Endothelial cell of umbilical vein (primary cell): Measurements from ENCODE around the gene TESPA1. TPM values are rescaled to one million over a fixed set of nuclear protein-coding genes. Genes with fewer than 3 reads are reported as not detected.

Source experiments
- BruUV-seq: library from RNA; stranded (reverse); fragments of 400-500 nt; replicated peaks from 2 replicates; lab custom pipeline; 2021; lab: Mats Ljungman, UMichigan
- CTCF ChIA-PET: fragments of 300-600, 350-600 bp; sonication (Branson Sonifier 250); formaldehyde crosslinking; loops from one replicate; lab custom pipeline; 2021; ENCODE audit warnings: antibody characterized with exemption, inconsistent platforms; lab: Charles Lee
- POLR2A ChIA-PET: fragments of 300-600, 350-600 bp; sonication (Branson Sonifier 250); formaldehyde crosslinking; loops from one replicate; lab custom pipeline; 2021; ENCODE audit warnings: antibody characterized with exemption, inconsistent platforms; lab: Charles Lee
- DNase-seq: peaks from one replicate; pipeline ENCODE4 v3.0.0-alpha.2; 2011; ENCODE audit warnings: low read depth, low spot score
- FAIRE-seq: peaks from 2 replicates; lab custom pipeline; 2011; peaks lifted over from hg19 to GRCh38; lab: Jason Lieb, UNC
- H2AFZ ChIP-seq: 2 replicates; pipeline ENCODE4 v1.6.0; 2012; ENCODE audit warnings: low read depth, low read length, control low read depth, inconsistent platforms
- H3K27ac ChIP-seq: 2 replicates; pipeline ENCODE4 v1.5.1; 2011; ENCODE audit warnings: low read depth, mild to moderate bottlenecking, control low read depth, low read length, moderate library complexity; ENCODE audit not compliant: insufficient read depth
- H3K27me3 ChIP-seq, 2 experiments: 2 replicates each; pipeline versions ENCODE4 v1.6.0 to v1.6.1; 2011; ENCODE audit warnings: low read length in 2 of 2, mixed read lengths in 1 of 2; ENCODE audit not compliant: control insufficient read depth in 2 of 2, insufficient read depth in 2 of 2
- H3K36me3 ChIP-seq, 2 experiments: 2 replicates in 1 of 2; 3 replicates in 1 of 2; pipeline ENCODE4 v1.5.1; 2011; ENCODE audit warnings: low read length in 2 of 2, mild to moderate bottlenecking in 1 of 2, moderate library complexity in 1 of 2; ENCODE audit not compliant: control insufficient read depth in 2 of 2, insufficient read depth in 2 of 2; ENCODE audit errors: extremely low read depth in 1 of 2
- H3K4me1 ChIP-seq: 3 replicates; pipeline ENCODE4 v1.5.1; 2011; ENCODE audit warnings: mild to moderate bottlenecking, low read length; ENCODE audit not compliant: control insufficient read depth, insufficient read depth; ENCODE audit errors: extremely low read depth
- H3K4me2 ChIP-seq: 2 replicates; pipeline ENCODE4 v1.6.1; 2011; ENCODE audit warnings: low read length, control low read depth, mixed read lengths; ENCODE audit not compliant: insufficient read depth
- H3K4me3 ChIP-seq, 3 experiments: fragments of 200-600 bp in 1 of 3; sonication (generic), shearing (Covaris generic) in 1 of 3; replicated peaks in 1 of 3; 2 replicates each; pipeline ENCODE4 v1.5.1; 2011 to 2016; ENCODE audit warnings: control low read depth in 3 of 3, low read length in 3 of 3, mild to moderate bottlenecking in 2 of 3, inconsistent platforms in 1 of 3, low read depth in 1 of 3, moderate library complexity in 1 of 3; ENCODE audit not compliant: insufficient read depth in 1 of 3
- H3K79me2 ChIP-seq: 2 replicates; pipeline ENCODE4 v1.6.0; 2012; ENCODE audit warnings: low read length, inconsistent platforms; ENCODE audit not compliant: control insufficient read depth, insufficient read depth
- H3K9ac ChIP-seq: replicated peaks from 2 replicates; pipeline ENCODE3; 2011; ENCODE audit warnings: low read length, control low read depth; ENCODE audit not compliant: insufficient read depth; ENCODE audit errors: extremely low read depth
- H3K9me1 ChIP-seq: replicated peaks from 3 replicates; pipeline ENCODE4 v1.6.0; 2011; ENCODE audit warnings: mild to moderate bottlenecking, low read length; ENCODE audit not compliant: control insufficient read depth, insufficient read depth; ENCODE audit errors: extremely low read depth
- H3K9me3 ChIP-seq: replicated peaks from 2 replicates; pipeline ENCODE4 v1.5.1; 2012; ENCODE audit warnings: low read length, inconsistent platforms; ENCODE audit not compliant: control insufficient read depth, insufficient read depth
- H4K20me1 ChIP-seq: replicated peaks from 2 replicates; pipeline ENCODE3; 2011; ENCODE audit warnings: mild to moderate bottlenecking, low read length; ENCODE audit not compliant: control insufficient read depth, insufficient read depth; ENCODE audit errors: extremely low read depth
- EZH2 ChIP-seq: IDR thresholded peaks from 2 replicates; pipeline ENCODE4 v1.6.1; 2012; ENCODE audit warnings: borderline replicate concordance, low read depth, mild to moderate bottlenecking, moderate library complexity, low read length, inconsistent platforms; ENCODE audit not compliant: severe bottlenecking
- FOS ChIP-seq: IDR thresholded peaks from 2 replicates; pipeline ENCODE4 v1.6.1; 2011; ENCODE audit warnings: mild to moderate bottlenecking, low read length, moderate library complexity, borderline replicate concordance; ENCODE audit not compliant: insufficient read depth
- GATA2 ChIP-seq: IDR thresholded peaks from 2 replicates; pipeline ENCODE4 v1.7.0; 2011; ENCODE audit warnings: low read depth, mild to moderate bottlenecking, moderate library complexity, mixed read lengths, low read length; ENCODE audit not compliant: insufficient read length, insufficient read depth
- JUN ChIP-seq: IDR thresholded peaks from 2 replicates; pipeline ENCODE4 v1.6.1; 2011; ENCODE audit warnings: borderline replicate concordance, low read depth; ENCODE audit not compliant: insufficient read length, insufficient read depth
- MAX ChIP-seq: IDR thresholded peaks from 2 replicates; pipeline ENCODE4 v1.6.1; 2011; ENCODE audit not compliant: insufficient read depth, insufficient read length
- MYC ChIP-seq: IDR thresholded peaks from one replicate; pipeline ENCODE4 v1.6.1; 2011; ENCODE audit warnings: mild to moderate bottlenecking, low read depth, low read length
- POLR2A ChIP-seq: IDR thresholded peaks from 2 replicates; pipeline ENCODE4 v1.6.1; 2012; ENCODE audit warnings: low read depth, mild to moderate bottlenecking, control low read depth, low read length
- POLR2AphosphoS5 ChIP-seq: IDR thresholded peaks from 2 replicates; pipeline ENCODE4 v1.6.1; 2012; ENCODE audit warnings: low read depth, mild to moderate bottlenecking, control low read depth, low read length, moderate library complexity; ENCODE audit not compliant: insufficient read depth
- dilution Hi-C: fragments of 300-500 bp; cut with MboI; formaldehyde crosslinking; loops from one replicate; pipeline ENCODE4 v1.15.0; 2019; ENCODE audit warnings: low sequenced_read_pairs; ENCODE audit not compliant: extremely low pct_ligation_motif_present
- intact Hi-C: fragments of 100-400 bp; cut with micrococcal nuclease; formaldehyde crosslinking; loops from one replicate; pipeline ENCODE4 v1.10.0; 2022
- polyA plus RNA-seq, 4 experiments: library from polyadenylated mRNA; depleted of rRNA in 3 of 4; stranded (reverse) in 3 of 4; unstranded in 1 of 4; fragments of >200 nt; gene quantifications; 2 replicates each; pipeline versions ENCODE4 v1.2.1 to v1.2.3, GENCODE V29; 2011 to 2012; ENCODE audit warnings: missing spikeins in 1 of 4
- total RNA-seq: library from RNA; stranded (reverse); gene quantifications from 2 replicates; pipeline ENCODE4 v1.2.3, GENCODE V29; 2021
- TF ChIP-seq, protein P1 (sequence below), 2 donors: IDR thresholded peaks; 1 replicate in 1 of 2; 2 replicates in 1 of 2; pipeline ENCODE4 v1.5.1; 2011; ENCODE audit warnings: low read length in 2 of 2, mild to moderate bottlenecking in 2 of 2, moderate library complexity in 2 of 2, control low read depth in 1 of 2, inconsistent platforms in 1 of 2, low read depth in 1 of 2; ENCODE audit not compliant: insufficient read depth in 1 of 2; ENCODE audit errors: extremely low read depth in 1 of 2

TESPA1 gene
- total and polyA plus RNA-seq, 2 donors (not counting 3 experiments of a cell fraction or from before 2014, with no cell fraction given) = not detected

DNA sequence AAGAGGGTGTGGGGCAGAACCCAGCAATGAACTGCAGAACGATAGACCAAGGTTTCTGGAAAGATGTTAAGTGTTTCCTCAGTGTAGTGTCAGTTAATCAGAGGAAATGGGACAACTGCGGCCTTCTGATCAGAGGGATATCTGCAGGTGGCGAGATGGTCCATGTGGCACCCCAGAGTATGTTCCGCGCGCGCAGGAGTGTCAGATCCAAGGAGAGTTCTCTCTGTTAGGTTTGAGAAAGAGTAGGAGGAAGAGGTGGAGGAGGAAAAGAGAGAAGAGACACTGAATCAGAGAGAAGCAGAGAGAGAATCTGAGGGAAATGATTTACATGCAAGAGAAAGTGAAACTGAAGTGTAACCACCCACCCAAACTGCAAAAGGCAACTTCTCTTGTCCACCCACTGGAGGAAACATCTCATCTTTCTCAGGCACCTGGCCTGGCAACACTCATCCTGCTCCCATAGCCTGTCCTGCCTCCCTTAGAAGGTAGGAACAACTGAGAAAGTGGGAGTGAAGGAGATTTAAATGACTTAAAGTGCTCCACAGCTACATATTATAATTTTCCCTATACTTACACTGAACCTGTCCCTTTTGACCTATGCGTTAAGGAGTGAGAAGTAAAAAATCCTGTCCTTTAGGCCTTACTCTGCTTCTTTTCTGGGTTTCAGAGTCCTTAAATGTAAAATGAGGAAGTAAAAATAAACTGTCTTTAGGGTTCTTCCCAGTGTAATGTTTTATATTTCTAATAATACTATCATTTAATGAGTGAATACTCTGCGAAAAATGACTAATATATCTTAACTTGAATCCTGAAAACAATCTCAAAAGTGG is 6.8 kb upstream of the TESPA1 start:
- Histone ChIP-seq H3K27me3 (peaks cover 3 to 4% of the 10 kb centered on the region in 2 experiments), H3K9me1 (no peaks in the 10 kb centered on the region), H3K79me2 (no peaks in the 10 kb centered on the region), H3K4me3 (no peak overlapping the region), H3K27ac (no peak overlapping the region), H3K36me3 (no peaks in the 10 kb centered on the region), H2AFZ (no peak overlapping the region), H4K20me1 (no peaks in the 10 kb centered on the region), H3K4me2 (no peak overlapping the region), H3K9ac (no peak overlapping the region), H3K4me1 (no peaks in the 10 kb centered on the region), H3K9me3 (no peaks in the 10 kb centered on the region)
- ChIA-PET POLR2A (no interaction called here), CTCF (interaction anchor here (1.2 to 6.7 kb wide), 3 partner anchors 33 to 81 kb away, joined by 3 to 249 read pairs (median 84); no protein-coding TSS in a partner anchor)
- TF ChIP-seq MYC = no peak
- no peak for TF ChIP-seq GATA2
- no peak for TF ChIP-seq FOS
- TF ChIP-seq POLR2A = no peak
- TF ChIP-seq, protein P1, sequence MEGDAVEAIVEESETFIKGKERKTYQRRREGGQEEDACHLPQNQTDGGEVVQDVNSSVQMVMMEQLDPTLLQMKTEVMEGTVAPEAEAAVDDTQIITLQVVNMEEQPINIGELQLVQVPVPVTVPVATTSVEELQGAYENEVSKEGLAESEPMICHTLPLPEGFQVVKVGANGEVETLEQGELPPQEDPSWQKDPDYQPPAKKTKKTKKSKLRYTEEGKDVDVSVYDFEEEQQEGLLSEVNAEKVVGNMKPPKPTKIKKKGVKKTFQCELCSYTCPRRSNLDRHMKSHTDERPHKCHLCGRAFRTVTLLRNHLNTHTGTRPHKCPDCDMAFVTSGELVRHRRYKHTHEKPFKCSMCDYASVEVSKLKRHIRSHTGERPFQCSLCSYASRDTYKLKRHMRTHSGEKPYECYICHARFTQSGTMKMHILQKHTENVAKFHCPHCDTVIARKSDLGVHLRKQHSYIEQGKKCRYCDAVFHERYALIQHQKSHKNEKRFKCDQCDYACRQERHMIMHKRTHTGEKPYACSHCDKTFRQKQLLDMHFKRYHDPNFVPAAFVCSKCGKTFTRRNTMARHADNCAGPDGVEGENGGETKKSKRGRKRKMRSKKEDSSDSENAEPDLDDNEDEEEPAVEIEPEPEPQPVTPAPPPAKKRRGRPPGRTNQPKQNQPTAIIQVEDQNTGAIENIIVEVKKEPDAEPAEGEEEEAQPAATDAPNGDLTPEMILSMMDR (IDR thresholded peaks at IDR 0.05; ENCODE audit: extremely low read depth in 1 of 2, insufficient read depth in 1 of 2, low read depth in 1 of 2, low read length in 2 of 2) = no peak
- TF ChIP-seq POLR2AphosphoS5 = no peak
- TF ChIP-seq MAX = no peak
- TF ChIP-seq EZH2 = no peak
- no peak for TF ChIP-seq JUN
- FAIRE-seq (no peak), DNase-seq (no peak)
- intact Hi-C loops = loop anchor here (5.0 kb wide), 1 partner anchor 626 kb away; no protein-coding TSS in a partner anchor
- no TSS peak for BruUV-seq
- dilution Hi-C loops = no loop called here
